Thyroid gland (tissue), 4 donors: Measurements from ENCODE around the gene APC2.

ENCODE experiments used
- CTCF ChIP-seq, 6 experiments: fragments of 200-600 bp in 3 of 6; fragments of 450-650 bp in 3 of 6; sonication (generic) in 3 of 6; IDR thresholded peaks; one replicate each; pipeline ENCODE4 v1.5.1; 2016 to 2019; ENCODE audit warnings: antibody characterized with exemption in 6 of 6, mild to moderate bottlenecking in 2 of 6, inconsistent platforms in 1 of 6, moderate library complexity in 1 of 6
- POLR2A ChIP-seq, 2 donors: fragments of 450-650 bp; IDR thresholded peaks; one replicate each; pipeline ENCODE4 v1.6.1; 2017; ENCODE audit warnings: antibody characterized with exemption in 2 of 2, mild to moderate bottlenecking in 2 of 2, moderate library complexity in 1 of 2

GRCh38 chr19:1450735-1451731, 1.1 kb downstream of the APC2 start:
- no peak for TF ChIP-seq CTCF (IDR thresholded peaks at IDR 0.05)
- TF ChIP-seq POLR2A (IDR thresholded peaks at IDR 0.05) = no peak
